Suppressor macrophage treated with lipopolysaccharide for 1 hour (primary cell): ENCODE measurements around the gene GAS6.

Source experiments
- DNase-seq, 3 donors: peaks; one replicate each; pipeline ENCODE4 v3.0.0-alpha.2; 2020 to 2022

The GAS6 gene

DNA sequence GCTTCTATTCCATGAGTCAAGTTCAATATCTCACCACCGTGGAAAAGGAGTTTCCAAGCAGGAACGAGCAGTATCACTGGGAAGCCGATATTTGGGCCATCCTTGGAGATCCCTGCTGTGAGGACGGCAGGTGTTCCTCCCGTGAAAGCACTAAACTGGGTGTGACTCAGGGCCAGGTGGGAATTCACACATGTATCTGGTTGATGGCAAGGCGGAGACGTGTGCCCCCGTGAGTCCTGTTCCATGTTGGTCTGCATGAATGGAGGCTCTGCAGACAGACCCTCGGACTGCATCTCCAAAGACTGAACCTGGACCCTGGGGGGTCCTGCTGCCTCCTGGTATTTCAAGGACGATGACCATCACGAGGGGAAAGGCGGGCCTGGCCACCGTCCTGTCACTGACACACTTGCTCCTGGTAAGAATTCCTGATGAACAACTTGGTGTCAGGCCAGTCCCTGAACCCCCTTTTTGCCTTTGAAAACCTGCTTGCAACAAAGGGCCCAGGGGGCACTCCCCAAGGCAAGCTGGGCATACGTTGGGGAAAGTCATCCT lies 22.8 kb upstream of the GAS6 start:
- no peak for DNase-seq

DNA sequence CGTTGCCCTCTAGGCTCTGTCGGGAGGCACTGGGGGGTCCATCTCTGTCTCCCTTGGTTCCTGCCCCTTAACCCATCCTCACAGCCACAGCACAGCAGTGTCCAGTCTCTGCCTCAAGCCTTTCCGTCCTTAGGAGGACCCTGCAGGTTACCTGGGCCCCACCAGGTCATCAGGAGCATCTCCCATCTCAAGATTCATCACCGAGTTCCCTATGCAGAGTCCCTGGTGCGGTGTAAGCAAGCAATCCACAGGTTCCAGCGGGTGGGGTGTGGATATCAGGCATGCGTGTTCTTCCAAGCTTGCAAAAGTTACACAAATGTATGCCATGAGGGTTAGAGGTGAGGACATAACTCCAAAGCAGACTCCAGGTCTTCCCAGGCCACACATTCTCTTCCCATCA lies 20.9 kb upstream of the GAS6 start:
- DNase-seq, result no peak

DNA sequence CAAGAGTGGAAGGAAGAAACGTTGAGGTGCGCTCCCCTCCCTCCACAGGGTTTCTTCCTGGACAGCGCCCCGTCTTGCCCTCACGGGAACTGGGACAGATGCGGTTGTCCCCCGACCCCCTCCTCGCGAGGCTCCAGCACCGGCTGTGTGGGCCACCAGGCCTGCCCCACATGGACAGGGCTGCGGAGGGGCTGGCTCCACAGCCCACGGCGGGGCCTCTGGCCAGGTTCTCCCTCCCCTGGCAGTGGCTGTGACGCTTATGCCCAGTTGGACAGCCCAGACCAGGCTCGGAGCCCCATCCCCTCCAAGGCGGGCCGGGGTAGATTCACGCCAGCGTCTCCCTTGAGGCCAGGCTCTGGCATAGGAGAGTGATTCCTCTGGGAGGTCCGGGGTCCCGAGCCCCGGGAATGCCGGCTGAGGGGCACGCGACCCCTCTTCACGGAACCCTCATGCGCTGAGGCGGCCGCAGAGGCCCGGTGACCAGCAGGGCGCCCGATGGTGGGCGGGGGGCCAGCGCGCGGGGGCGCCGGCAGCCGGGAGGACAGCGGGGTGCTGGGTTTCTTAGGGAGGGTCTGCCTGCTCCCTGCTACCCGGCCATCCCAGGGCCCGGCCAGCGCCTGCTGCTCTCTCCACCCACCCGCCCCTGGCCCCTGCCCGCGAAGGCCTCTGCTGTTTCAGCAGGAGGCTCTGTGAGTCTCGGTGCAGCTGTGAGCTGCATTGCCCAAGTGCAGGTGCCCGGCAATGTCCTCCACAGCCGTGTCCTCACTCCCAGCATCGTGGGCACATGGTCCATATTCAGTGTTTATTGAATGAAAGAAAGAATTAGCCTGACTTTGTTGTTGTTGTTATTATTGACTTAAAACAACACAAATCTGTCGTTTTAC lies 20.3 kb upstream of the GAS6 start:
- DNase-seq, result no peak

DNA sequence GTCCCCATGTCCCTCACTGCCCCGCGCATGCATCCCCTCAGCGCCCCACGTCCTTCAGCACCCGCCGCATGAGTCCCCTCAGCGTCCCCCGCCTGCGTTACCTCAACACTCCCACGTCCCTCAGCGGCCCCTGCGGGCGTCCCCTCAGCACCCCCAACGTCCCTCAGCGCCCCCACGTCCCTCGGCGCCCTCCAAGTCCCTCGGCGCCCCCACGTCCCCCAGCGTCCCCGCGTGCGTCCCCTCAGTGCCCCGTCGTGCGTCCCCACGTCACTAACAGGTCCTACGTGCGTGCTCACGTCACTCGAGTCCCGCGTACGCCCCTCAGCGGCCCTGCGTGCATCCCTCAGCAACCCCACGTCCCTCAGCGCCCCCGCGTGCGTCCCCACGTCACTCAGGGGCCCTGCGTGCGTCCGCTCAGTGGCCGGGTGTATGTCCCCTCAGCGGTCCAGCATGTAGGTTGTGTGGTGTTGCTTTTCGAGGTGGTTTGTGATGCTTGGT lies 19.5 kb upstream of the GAS6 start:
- DNase-seq, result no peak

DNA sequence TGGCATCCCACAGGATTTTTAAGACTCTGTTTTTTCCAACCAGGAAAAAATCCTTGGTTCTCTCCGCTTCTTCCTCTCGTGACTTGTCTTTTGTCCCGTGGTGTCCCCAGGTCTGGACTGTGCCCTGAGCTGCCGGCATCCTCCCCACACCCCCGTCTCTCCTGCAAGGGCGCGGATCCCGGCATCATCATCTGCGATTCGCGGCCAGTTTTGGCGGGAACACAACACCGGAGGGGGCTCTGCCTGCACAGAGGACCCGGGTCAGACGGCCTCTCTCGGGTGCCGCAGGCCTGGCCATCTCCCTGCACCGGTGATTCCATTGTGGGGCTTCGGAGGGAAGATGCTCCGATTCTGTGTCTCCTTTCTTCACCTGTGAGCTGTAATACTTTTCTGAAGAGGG lies 18.8 kb upstream of the GAS6 start:
- DNase-seq, result no peak

DNA sequence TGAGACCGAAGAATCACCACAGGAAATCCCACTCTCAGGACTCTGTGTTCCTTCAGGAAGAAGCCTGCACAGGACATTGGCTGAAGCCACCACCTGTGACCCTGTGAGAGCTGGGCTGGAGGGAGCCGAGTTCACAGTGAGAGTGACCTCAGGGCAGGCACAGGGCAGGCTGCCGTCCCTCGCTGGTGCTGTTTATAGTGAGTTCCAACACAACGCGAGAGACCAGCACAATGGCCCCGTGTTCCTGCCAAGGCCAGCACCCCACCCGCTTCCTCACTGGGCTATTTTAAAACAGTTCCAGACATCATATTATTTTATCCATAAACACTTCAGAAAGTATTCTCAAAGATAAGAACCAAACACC lies 18.4 kb upstream of the GAS6 start:
- no peak for DNase-seq

DNA sequence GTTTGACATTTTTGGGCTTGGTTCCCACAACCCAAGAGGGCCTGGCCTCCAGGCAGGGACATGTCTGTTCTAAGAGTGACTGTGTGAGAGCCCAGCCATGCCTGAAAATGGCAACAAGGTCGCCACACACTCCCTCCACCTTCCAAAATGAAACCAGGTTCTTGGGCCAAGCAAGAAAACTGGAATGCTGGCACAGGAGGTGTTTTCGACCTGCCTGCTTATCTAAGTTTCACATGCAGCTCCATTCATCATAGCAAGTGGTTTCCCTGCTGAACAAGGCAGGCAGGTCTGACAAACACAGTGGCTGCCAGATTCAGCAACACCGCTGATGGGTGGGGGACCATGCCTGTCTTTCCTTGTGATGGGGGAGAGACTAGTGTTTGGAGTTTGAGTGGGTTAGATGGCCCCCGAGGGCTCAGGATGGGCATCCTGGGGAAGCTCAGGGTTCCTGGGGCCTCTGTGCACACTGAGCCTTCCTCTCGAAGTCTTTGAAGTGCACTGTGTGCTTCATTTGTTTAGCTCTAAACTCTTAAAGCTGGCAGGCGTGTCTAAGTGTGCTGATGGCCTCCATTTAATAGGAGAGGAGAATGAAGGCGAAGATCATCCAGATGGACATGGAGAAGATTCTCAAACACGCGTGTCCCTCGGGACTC lies 17.9 kb upstream of the GAS6 start:
- DNase-seq, result no peak

DNA sequence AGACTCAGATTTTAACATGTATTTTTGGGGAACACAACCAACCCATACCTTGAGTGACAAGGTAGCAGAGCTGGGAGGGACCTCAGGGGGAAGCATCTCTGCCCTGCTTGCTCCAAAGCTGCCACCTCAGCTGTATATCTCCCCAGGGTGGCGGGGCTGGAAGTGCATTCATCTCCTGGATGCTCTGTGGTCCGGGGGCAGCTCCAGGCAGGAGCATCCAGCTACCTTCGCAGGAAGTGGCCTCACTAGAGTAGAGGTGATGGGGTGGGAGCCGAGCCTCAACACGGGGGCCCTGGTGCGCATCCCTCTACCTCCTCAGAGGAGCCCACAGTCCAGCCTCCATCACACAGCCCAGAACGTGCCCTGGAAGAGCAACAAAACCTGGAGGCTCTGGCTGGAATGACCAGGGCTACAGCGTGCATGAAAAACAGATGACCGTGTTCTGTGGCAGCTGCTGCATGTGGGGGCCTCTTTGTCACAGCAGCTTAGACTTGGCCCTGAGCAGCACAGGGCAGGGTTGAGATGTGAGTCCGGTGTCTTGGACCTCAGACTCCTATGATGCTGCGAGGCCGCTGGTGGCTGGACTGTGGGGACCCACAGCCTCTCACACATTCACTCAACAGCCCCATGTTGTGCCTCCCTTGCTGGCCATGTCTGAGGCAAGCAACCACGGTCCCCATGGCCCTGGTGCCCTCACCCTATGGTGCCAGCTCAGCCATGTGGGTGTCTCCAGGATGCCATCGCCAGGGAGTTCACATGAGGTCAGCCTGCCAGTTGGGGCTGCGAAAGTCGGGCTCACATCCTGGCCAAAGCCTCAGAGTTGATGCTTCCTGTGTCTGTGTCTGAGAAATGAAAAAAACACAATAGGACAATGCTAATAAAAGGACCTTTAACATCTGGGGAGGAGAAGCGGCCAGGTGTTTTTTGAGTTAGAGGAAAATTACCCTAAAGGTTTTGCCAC lies 17.1 kb upstream of the GAS6 start:
- no peak for DNase-seq

DNA sequence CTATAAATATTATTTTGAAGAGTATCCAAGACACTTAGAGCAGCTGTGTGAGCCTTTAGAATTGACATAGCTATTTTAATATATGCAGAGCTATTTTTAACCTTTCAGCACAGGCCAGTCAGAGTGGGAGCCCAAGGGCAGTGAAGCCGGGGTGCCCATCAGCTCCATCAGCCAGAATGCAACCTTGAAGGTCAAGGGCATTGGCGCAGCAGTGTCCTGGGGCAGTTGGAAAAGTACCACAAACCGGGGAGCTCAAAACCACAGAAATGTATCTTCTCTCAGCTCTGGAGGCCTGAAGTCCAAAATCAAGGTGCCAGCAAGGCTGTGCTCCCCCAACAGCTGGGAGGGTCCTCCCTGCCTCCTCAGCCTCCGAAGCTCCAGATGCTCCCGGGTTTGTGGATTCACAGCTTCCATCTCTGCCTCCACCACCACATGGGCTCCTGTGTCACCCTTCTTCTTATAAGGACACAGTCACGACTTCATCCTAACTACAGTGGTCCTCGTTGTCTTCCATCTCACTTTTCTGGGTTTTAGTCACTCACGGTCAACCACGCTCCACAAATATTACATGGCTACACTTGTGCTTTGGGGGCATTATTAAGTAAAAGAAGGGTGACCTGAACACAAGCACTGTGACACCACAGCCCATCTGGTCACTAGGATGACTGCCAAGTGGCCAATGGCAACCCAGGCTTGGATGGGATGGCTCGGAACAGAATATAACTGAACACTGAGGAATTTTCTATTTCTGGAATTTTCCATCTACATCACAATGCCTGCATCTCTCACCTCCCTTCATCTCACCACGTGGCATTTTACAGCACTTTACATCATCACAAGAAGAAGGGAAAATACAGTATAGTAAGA lies 15.9 kb upstream of the GAS6 start:
- DNase-seq, result no peak

DNA sequence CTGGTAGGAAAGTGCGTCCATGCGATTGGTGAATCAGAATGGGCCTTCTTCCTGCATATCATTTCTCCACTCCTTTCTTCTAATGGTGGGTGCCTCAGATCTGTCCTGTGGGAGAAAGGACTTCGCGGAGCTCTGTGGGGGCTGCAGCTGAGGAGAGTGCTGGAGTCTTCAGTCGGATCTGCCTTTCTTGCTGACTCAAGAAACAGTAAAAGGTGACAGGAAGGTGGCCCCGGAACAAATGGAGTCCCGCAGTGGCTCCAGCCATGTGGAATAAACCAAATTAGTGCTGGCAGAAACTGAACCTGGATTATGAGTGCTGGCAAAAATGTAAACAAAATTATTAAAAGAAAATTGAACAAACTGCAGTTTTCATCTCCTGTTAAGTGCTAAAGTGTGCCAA lies 15.1 kb upstream of the GAS6 start:
- no peak for DNase-seq

DNA sequence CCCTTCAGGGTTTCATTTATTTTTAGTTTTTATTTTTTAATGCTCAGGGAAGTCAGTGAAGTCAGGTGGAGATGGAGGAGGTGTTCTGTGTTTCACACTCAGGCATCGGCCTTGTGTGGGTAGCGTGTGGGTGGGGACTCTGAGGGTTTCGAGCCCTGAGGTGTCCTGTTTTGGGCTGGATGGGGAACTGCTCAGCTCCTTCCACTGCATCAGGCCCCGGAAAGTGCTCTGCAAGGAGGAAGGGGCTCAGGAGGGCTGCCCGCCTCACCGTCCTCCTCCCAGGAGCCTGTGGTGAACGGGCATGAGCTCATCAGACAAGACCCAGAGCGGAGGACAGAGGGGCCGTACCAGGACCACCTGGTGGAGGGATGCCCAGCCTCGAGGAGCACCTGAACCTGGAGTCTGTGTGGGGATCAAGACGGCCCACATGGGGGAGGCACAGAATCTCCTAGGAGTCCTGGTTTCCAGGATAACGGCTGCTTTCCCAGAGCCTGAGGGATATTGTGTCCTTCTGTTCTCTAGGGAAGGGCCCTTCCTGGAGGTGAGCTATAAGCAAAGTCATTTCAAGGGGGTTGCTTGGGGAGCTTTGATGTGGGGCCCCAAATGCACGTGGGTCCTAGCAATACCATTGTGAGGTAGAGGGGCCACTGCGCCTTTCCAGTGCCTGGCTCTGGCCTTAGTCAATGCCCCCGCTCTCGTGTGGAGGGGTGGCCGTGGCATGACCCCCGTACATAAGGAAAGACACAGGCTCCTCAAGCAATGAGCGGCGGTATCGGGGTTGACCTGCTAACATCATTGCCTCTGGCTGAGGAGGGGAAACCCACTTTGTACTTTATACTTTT lies 13.5 kb upstream of the GAS6 start:
- DNase-seq, result no peak

DNA sequence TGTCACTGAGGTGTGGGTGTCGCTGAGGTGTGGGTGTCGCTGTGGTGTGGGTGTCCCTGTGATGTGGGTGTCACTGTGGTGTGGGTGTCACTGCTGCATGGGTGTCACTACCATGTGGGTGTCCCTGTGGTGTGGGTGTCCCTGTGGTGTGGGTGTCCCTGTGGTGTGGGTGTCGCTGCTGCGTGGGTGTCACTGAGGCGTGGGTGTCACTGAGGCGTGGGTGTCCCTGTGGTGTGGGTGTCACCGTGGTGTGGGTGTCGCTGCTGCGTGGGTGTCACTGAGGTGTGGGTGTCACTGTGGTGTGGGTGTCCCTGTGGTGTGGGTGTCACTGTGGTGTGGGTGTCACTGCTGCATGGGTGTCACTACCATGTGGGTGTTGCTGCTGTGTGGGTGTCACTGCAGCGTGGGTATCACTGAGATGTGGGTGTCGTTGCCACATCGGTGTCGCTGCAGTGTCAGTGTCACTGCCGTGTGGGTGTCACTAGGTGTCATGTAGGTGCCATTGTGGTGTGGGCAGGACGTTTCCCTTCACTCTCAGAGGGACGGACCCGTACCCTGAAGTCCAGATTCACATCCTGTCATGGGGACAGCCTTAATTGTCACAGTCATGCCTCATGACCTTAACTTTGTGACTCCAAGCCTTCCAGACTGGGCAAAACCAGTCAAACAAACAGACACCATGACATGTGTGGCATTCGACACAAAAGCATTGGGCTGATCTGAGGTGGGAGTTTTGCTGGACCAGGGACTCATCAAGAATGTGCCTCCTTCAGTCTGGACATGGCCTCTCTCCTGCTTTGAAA lies 12.7 kb upstream of the GAS6 start:
- DNase-seq, result no peak

DNA sequence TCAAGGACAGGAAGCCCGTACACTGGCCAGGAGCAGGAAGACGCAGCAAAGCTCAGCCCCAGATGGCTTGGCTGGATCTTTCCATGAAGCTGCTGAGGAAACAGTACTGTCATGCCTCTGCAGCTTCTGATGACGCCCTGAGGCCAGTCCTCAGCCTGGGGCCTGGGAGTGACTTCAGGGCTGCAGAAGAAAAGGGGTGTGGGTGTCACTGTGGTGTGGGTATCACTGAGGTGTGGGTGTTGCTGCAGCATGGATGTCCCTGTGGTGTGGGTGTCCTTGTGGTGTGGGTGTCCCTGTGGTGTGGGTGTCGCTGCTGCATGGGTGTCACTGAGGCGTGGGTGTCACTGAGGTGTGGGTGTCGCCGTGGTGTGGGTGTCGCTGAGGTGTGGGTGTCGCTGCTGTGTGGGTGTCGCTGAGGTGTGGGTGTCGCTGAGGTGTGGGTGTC lies 12.0 kb upstream of the GAS6 start:
- no peak for DNase-seq

DNA sequence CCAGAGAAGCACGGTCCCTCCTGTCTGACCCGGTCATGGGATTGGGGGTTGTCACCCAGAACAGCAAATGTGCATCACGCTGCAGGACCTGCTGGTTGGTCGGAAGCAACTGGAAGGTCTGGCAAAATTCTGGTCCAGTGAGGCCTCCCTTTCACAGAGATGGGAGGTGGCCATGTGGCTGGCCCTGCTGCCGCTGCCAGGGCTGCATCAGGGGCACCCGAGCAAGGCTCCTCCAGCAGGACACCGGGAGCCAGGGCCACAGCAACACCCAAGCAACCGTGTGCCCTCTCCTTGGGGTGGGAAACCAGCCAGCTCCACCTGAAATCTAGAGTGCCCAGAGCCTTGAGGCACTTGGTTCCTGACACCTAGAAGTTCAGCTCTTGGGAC lies 11.5 kb upstream of the GAS6 start:
- DNase-seq, result no peak

DNA sequence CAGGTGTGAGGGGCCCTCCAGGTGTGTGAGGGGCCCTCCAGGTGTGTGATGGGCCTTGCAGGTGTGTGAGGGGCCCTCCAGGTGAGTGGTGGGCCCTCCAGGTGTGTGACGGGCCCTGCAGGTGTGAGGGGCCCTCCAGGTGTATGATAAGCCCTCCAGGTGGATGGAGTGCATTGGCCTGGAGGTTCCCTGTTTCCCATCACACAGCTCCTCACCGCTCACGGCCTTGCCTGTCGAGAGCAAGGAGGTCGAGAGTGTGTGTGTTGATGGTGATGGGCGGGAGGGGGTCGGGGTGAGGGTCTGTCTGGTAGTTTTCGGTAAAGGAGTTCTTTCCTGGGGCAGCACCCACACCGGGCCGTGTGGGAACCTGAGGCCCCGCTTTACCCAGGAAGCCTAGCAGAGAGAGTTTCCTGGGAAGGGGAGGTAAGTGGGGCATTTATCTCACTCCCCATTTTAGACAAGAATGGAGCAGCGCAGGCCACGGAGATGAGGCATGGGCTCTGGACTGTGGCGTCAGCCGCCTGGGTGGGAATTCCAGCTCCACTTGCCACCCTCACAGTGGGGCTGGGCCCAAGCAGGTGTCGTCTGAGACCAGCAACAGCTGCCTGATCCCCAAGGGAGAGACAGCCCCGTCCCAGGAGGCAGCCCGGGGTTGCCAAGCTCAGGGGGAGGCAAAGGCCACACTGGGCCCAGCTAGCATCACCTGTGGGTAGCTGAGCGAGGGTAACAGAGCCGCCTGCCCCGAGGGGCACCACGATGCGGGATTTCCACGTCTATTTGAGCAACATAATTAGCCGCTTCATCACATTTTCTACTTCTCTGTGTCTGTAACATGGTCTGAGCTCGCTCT lies 10.9 kb upstream of the GAS6 start:
- DNase-seq, result no peak

DNA sequence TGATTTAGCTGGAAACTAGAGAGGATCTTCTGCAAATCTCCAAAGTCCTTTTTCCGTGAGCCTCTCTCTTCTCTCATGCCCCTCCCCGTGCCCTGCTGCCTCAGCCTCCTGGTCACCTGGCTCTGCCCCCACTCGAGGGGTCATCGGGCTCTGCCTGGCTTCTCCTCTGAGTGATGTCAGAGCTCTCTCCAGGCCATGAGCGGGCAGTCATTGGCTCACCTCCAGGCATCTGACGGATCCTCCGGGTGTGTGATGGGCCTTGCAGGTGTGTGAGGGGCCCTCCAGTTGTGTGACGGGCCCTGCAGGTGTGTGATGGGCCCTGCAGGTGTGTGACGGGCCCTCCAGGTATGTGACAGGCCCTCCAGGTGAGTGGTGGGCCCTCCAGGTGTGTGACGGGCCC lies 10.3 kb upstream of the GAS6 start:
- DNase-seq, result no peak

DNA sequence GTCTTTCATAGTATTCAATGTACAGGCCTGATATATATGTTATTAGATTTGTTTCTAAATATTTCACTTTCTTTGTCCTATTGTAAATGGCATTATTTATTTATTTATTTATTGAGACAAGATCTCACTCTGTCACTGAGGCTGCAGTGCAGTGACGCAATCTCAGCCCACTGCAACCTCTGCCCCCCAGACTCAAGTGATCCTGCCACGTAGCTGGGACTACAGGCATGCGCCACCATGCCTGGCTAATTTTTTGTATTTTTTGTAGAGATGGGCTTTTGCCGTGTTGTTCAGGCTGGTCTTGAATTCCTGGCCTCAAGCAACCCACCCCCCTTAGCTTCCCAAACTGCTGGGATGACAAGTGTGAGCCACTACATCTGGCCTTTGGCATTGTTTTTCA lies 5.4 kb upstream of the GAS6 start:
- DNase-seq, result no peak

DNA sequence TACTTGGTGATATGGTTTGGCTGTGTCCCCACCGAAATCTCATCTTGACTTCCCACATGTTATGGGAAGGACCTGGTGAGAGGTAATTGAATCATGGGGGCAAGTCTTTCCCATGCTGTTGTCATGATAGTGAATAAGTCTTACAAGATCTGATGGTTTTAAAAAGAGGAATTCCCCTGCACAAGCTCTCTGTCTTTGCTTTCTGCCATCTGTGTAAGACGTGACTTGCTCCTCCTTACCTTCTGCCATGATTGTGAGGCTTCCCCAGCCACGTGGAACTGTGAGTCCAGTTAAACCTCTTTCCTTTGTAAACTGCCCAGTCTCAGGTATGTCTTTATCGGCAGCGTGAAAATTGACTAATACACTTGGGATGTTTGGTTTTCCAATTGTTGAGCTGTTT lies 4.0 kb upstream of the GAS6 start:
- DNase-seq, result peak in 1 of 3 donors; percentile 24

DNA sequence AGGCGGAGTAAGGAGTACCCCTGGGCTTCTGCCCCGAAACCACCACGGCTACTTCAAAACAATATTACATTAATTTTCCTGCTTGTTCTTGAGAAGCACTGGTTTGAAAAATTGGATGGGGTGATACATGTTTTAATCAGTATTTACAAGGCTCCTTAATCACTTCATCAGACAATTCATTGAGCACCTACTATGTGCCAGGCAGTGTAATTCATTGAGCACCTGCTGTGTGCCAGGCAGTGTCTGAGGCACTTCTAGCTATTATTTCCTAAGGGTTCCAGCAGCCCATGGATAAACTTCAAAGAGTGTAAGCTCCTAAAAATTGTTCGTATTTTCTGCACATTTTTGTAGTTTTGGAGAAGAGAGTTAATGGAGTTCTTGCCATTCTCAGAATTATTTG lies 1.6 kb upstream of the GAS6 start:
- no peak for DNase-seq
